Neutrophil (primary cell): ENCODE measurements around the gene CDKAL1.

Source experiments
- H3K27ac ChIP-seq: fragments of 200-600 bp; sonication (generic); 2 replicates; pipeline ENCODE4 v1.5.1; 2016; ENCODE audit warnings: mild to moderate bottlenecking, moderate library complexity
- H3K27me3 ChIP-seq: fragments of 200-600 bp; sonication (generic); 2 replicates; pipeline ENCODE4 v1.6.0; 2016; ENCODE audit warnings: mild to moderate bottlenecking
- H3K36me3 ChIP-seq: fragments of 200-600 bp; sonication (generic); 2 replicates; pipeline ENCODE4 v1.5.1; 2017
- H3K4me1 ChIP-seq, 2 experiments: fragments of 200-600 bp in 1 of 2; sonication (generic) in 1 of 2; 1 replicate in 1 of 2; 2 replicates in 1 of 2; pipeline versions ENCODE4 v1.5.1 to v1.6.1; 2013 to 2016; ENCODE audit warnings: low read depth in 1 of 2, low read length in 1 of 2, mild to moderate bottlenecking in 1 of 2, moderate library complexity in 1 of 2; ENCODE audit not compliant: control insufficient read depth in 1 of 2, insufficient read depth in 1 of 2
- H3K4me3 ChIP-seq, 2 experiments: fragments of 200-600 bp in 1 of 2; sonication (generic) in 1 of 2; 1 replicate in 1 of 2; 2 replicates in 1 of 2; pipeline ENCODE4 v1.5.1; 2013 to 2016; ENCODE audit warnings: low read depth in 1 of 2, low read length in 1 of 2, mild to moderate bottlenecking in 1 of 2, moderate library complexity in 1 of 2
- H3K9me3 ChIP-seq: fragments of 200-600 bp; sonication (generic); 2 replicates; pipeline ENCODE4 v1.5.1; 2016
- CTCF ChIP-seq: fragments of 200-600 bp; sonication (generic); IDR thresholded peaks from 2 replicates; pipeline ENCODE4 v1.5.1; 2016; ENCODE audit warnings: antibody characterized with exemption

CDKAL1 gene

GRCh38 chr6:20534295-20535262, at the start of gene CDKAL1:
CDKAL1 (plus strand) TSS chr6:20534457; CDS start chr6:20546351, 11,894 bp downstream.
- TF ChIP-seq CTCF: no peak
- Histone ChIP-seq H3K4me1 (peaks cover 13% of the 10 kb centered on the region in 2 experiments), H3K4me3 (peak within 1 kb of the TSS; percentile 77 to 97), H3K9me3 (no peaks in the 10 kb centered on the region), H3K27ac (peak within 1 kb of the TSS; percentile 76), H3K36me3 (no peaks in the 10 kb centered on the region), H3K27me3 (no peaks in the 10 kb centered on the region)

- H3K4me1 ChIP-seq: peaks cover 42 to 47% of the 10 kb centered on the region in 2 experiments
- no peak for TF ChIP-seq CTCF
- no peaks in the 10 kb centered on the region for H3K27me3 ChIP-seq
- no peaks in the 10 kb centered on the region for H3K9me3 ChIP-seq
- peaks cover 53% of the 10 kb centered on the region for H3K36me3 ChIP-seq
- no peak overlapping the region for H3K27ac ChIP-seq
- H3K4me3 ChIP-seq: no peak overlapping the region
Observed at GRCh38 chr6:20486641-20487040, 47.6 kb upstream of the CDKAL1 start.

- peaks cover 52% of the 10 kb centered on the region for H3K36me3 ChIP-seq
- no peak for TF ChIP-seq CTCF
- H3K9me3 ChIP-seq: no peaks in the 10 kb centered on the region
- peaks cover 32 to 38% of the 10 kb centered on the region in 2 experiments for H3K4me1 ChIP-seq
- no peak overlapping the region for H3K27ac ChIP-seq
- H3K27me3 ChIP-seq: no peaks in the 10 kb centered on the region
- no peak overlapping the region for H3K4me3 ChIP-seq
Observed at GRCh38 chr6:20487669-20488375, 46.4 kb upstream of the CDKAL1 start.

- Histone ChIP-seq H3K4me3 (no peak overlapping the region), H3K36me3 (peaks cover 49% of the 10 kb centered on the region), H3K27me3 (no peaks in the 10 kb centered on the region), H3K9me3 (no peaks in the 10 kb centered on the region), H3K4me1 (peaks cover 4 to 10% of the 10 kb centered on the region in 2 experiments), H3K27ac (no peak overlapping the region)
- no peak for TF ChIP-seq CTCF
Observed at GRCh38 chr6:20490591-20490990, 43.7 kb upstream of the CDKAL1 start.

GRCh38 chr6:20492099-20492498, 42.2 kb upstream of the CDKAL1 start:
- no peak for TF ChIP-seq CTCF
- peaks cover 0 to 2% of the 10 kb centered on the region in 2 experiments for H3K4me1 ChIP-seq
- H3K9me3 ChIP-seq: no peaks in the 10 kb centered on the region
- peaks cover 39% of the 10 kb centered on the region for H3K36me3 ChIP-seq
- no peak overlapping the region for H3K4me3 ChIP-seq
- no peak overlapping the region for H3K27ac ChIP-seq
- H3K27me3 ChIP-seq: no peaks in the 10 kb centered on the region
